GM23338 (cell line): ENCODE data around the gene DNAH8.

ENCODE experiments used
- CREB1 ChIP-seq: fragments of 250-450 bp; sonication (Bioruptor Pico); IDR thresholded peaks from 2 replicates; pipeline ENCODE4 v1.5.0; 2020; ENCODE audit warnings: low read depth, mild to moderate bottlenecking, moderate library complexity
- CTCF ChIP-seq, 2 experiments: fragments of 200-600 bp in 1 of 2; sonication (generic) in 1 of 2; conservative IDR thresholded peaks; 2 replicates each; pipeline versions ENCODE4 v1.5.1 to v1.6.1; 2016 to 2017; ENCODE audit warnings: antibody characterized with exemption in 2 of 2, low read depth in 2 of 2, mild to moderate bottlenecking in 2 of 2, moderate library complexity in 1 of 2
- EZH2 ChIP-seq: fragments of 200-600 bp; sonication (generic); IDR thresholded peaks from one replicate; pipeline ENCODE4 v1.8.0; 2017; ENCODE audit warnings: antibody characterized with exemption, mild to moderate bottlenecking, low read depth; ENCODE audit not compliant: unreplicated experiment
- EZH2phosphoT487 ChIP-seq: fragments of 200-600 bp; sonication (generic); IDR thresholded peaks from one replicate; pipeline ENCODE4 v1.8.1; 2018; ENCODE audit warnings: antibody characterized with exemption; ENCODE audit not compliant: unreplicated experiment
- NANOG ChIP-seq: IDR thresholded peaks from 2 replicates; pipeline ENCODE4 v1.6.1; 2016; ENCODE audit warnings: antibody characterized with exemption, borderline replicate concordance
- POLR2AphosphoS5 ChIP-seq: IDR thresholded peaks from 2 replicates; pipeline ENCODE4 v1.6.1; 2016; ENCODE audit warnings: antibody characterized with exemption, low read depth
- REST ChIP-seq: IDR thresholded peaks from one replicate; pipeline ENCODE4 v1.6.1; 2018; ENCODE audit warnings: antibody characterized with exemption; ENCODE audit not compliant: unreplicated experiment

GRCh38 chr6:38848760-38849159, 133.6 kb downstream of the DNAH8 start:
- no peak for TF ChIP-seq CTCF (conservative IDR thresholded peaks at IDR 0.05; ENCODE audit: low read depth in 2 of 2)
- no peak for TF ChIP-seq REST
- no peak for TF ChIP-seq EZH2
- TF ChIP-seq POLR2AphosphoS5 = no peak
- TF ChIP-seq NANOG = no peak
- no peak for TF ChIP-seq CREB1 (CRISPR knock-in tag)
- TF ChIP-seq EZH2phosphoT487 = no peak
